ENCODE measurements around the gene AKR1B15. TPM values are rescaled to one million over a fixed set of nuclear protein-coding genes. Genes with fewer than 3 reads are reported as not detected.

AKR1B15 gene
- polyA plus RNA-seq, 1 experiment = 0.10 TPM

DNA sequence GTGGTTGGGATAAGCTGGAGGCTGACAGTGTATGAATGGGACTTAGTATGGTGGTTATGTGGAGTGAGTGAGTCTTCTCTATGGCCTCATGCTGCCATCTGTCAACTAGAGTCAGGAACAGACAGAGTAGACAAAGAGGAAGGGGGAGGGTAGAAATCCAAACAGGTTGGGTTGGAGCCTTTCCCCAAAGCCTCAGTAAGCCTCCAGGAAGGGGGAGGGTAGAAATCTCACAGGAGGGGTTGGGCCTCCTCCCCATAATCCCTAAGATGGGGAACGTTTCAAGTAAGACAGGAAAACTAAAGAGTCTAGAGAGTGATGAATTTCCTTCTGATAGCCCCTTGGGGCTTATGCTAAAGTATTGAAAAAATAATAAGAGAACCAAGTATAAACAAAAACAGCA, 2.0 kb upstream of the AKR1B15 start:
- H3K27me3 ChIP-seq (ENCODE audit: control insufficient read depth, insufficient read depth, low read length) = peaks cover 24% of the 10 kb centered on the region
- H3K4me3 ChIP-seq (ENCODE audit: low read depth, low read length) = no peak overlapping the region
- no peak for DNase-seq (ENCODE audit: low read depth, low spot score)
- no peak overlapping the region for H3K27ac ChIP-seq (ENCODE audit: low read depth, low read length)
- POLR2A ChIA-PET = no interaction called here
- H3K9me3 ChIP-seq (ENCODE audit: control insufficient read depth, insufficient read depth, low read length) = no peaks in the 10 kb centered on the region
- TF ChIP-seq, protein P1, sequence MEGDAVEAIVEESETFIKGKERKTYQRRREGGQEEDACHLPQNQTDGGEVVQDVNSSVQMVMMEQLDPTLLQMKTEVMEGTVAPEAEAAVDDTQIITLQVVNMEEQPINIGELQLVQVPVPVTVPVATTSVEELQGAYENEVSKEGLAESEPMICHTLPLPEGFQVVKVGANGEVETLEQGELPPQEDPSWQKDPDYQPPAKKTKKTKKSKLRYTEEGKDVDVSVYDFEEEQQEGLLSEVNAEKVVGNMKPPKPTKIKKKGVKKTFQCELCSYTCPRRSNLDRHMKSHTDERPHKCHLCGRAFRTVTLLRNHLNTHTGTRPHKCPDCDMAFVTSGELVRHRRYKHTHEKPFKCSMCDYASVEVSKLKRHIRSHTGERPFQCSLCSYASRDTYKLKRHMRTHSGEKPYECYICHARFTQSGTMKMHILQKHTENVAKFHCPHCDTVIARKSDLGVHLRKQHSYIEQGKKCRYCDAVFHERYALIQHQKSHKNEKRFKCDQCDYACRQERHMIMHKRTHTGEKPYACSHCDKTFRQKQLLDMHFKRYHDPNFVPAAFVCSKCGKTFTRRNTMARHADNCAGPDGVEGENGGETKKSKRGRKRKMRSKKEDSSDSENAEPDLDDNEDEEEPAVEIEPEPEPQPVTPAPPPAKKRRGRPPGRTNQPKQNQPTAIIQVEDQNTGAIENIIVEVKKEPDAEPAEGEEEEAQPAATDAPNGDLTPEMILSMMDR (IDR thresholded peaks at IDR 0.05; ENCODE audit: low read depth, low read length) = no peak
- CTCF ChIA-PET = interaction anchor here (0.5 to 5.8 kb wide), 37 partner anchors 8 to 404 kb away, joined by 3 to 73 read pairs (median 5); partner anchors contain the start of gene AKR1B10

DNA sequence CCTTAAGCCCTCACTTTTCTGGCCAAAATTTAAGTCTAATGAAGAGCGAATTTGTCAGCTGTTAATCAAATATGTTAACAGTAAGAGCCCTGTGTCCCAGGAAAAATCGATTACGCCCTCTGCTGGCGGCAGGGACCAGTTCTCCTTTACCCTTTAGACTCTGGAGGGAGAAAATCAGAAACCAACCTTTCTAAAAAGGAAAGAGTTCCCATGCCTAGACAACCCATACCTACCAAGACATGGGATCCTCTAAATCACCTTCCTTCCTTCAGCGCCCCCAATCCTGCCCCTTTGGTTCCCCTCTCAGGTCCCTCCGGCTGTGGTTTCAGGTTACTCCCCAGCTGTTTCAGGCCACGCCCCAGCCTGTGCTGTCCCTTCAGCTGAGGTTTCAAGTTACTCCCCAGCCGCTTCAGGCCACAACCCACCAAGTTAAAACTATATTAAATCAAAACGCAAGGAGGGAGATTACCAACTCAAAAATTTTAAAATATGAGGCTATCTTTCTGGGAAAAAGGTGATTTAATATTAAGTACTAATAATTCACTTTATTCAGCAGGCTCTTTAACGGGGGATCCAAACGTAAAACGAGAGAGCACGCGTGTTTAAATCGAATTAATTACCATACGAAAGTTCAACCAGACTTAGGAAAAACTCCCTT, 1.4 kb upstream of the AKR1B15 start:
- Histone ChIP-seq H3K27me3 (ENCODE audit: control insufficient read depth, insufficient read depth, low read length) (peaks cover 21% of the 10 kb centered on the region), H3K9me3 (ENCODE audit: control insufficient read depth, insufficient read depth, low read length) (no peaks in the 10 kb centered on the region), H3K4me3 (ENCODE audit: low read depth, low read length) (peak overlapping the region; percentile 65), H3K27ac (ENCODE audit: low read depth, low read length) (peak overlapping the region; percentile 21)
- no peak for DNase-seq (ENCODE audit: low read depth, low spot score)
- CTCF ChIA-PET = interaction anchor here (0.5 to 5.8 kb wide), 43 partner anchors 8 to 537 kb away, joined by 3 to 73 read pairs (median 4); partner anchors contain the start of gene AKR1B10
- POLR2A ChIA-PET = no interaction called here
- TF ChIP-seq, protein P1 (IDR thresholded peaks at IDR 0.05; ENCODE audit: low read depth, low read length) = peak; percentile 93

DNA sequence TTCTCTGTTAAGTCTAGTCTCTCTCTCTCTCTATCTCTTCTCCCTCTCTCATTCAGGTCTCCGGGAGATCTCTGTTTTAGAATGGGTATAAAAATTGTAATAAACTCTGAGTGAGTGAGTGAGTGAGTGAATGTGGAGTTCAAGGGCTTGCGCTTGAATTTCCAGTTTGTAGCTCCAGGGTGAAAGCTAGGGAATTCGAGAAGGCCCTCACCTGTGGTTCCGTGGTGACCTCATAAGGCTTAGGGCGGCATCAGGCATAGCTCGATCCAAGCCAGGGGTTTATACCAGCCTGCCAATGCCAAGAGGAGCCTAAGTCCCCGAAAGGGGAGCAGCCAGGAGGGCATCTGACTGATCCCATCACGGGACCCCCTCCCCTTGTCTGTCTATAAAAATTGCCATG, 456 bp downstream of the AKR1B15 start:
- Histone ChIP-seq H3K9me3 (ENCODE audit: control insufficient read depth, insufficient read depth, low read length) (no peaks in the 10 kb centered on the region), H3K27me3 (ENCODE audit: control insufficient read depth, insufficient read depth, low read length) (peaks cover 22% of the 10 kb centered on the region), H3K4me3 (ENCODE audit: low read depth, low read length) (no peak overlapping the region), H3K27ac (ENCODE audit: low read depth, low read length) (no peak overlapping the region)
- DNase-seq (ENCODE audit: low read depth, low spot score) = no peak
- ChIA-PET CTCF (interaction anchor here (0.5 to 5.8 kb wide), 2 partner anchors 53 to 116 kb away, joined by 5 to 73 read pairs; no protein-coding TSS in a partner anchor), POLR2A (no interaction called here)
- TF ChIP-seq, protein P1 (IDR thresholded peaks at IDR 0.05; ENCODE audit: low read depth, low read length) = no peak

DNA sequence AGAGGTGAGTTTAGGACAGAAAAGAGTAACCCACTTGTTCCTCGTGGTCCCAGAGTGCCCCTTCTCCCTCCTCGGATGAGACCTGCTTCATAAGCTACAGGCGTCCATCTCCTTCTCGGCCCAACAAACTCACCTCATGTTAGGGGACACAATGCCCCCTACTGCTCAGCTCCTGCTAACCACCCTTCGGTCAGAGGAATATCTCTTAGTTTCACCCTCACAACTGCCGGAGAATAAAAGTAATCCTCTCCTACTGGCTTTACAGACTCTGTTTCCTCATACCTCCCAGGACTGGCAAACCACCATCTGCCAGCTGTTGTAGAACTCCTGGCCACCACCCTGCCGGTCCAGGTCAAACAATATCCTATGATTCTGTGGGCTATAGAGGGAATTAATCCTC, 3.2 kb downstream of the AKR1B15 start:
- no peak for DNase-seq (ENCODE audit: low read depth, low spot score)
- ChIA-PET POLR2A (interaction anchor here (0.6 kb wide), 1 partner anchor 77 kb away, joined by 3 read pairs; no protein-coding TSS in a partner anchor), CTCF (interaction anchor here (0.7 to 2.4 kb wide), 5 partner anchors 9 to 119 kb away, joined by 3 to 14 read pairs (median 3); no protein-coding TSS in a partner anchor)
- H3K27me3 ChIP-seq (ENCODE audit: control insufficient read depth, insufficient read depth, low read length) = peaks cover 25% of the 10 kb centered on the region
- no peak overlapping the region for H3K4me3 ChIP-seq (ENCODE audit: low read depth, low read length)
- TF ChIP-seq, protein P1 (IDR thresholded peaks at IDR 0.05; ENCODE audit: low read depth, low read length) = peak; percentile 52
- no peak overlapping the region for H3K27ac ChIP-seq (ENCODE audit: low read depth, low read length)
- H3K9me3 ChIP-seq (ENCODE audit: control insufficient read depth, insufficient read depth, low read length) = no peaks in the 10 kb centered on the region; the same call in 1 of the 2 replicates

DNA sequence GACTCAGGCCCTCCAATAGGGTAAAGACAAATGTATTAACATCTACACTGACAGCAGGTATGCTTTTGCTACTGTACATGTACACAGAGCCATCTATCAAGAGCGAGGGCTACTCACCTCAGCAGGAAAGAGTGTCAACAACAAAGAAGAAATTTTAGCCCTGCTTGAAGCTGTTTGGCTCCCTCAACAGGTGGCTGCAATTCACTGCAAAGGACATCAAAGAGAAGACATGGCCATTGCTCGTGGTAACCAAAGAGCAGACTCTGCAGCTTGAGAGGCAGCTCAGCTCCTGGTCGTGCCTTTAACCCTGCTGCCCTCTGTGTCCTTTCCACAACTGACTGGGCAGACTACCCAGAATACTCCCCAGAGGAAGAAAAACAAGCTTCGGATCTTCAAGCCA, 5.1 kb downstream of the AKR1B15 start:
- TF ChIP-seq, protein P1 (IDR thresholded peaks at IDR 0.05; ENCODE audit: low read depth, low read length) = no peak
- H3K27ac ChIP-seq (ENCODE audit: low read depth, low read length) = no peak overlapping the region
- no peaks in the 10 kb centered on the region; the same call in 1 of the 2 replicates for H3K9me3 ChIP-seq (ENCODE audit: control insufficient read depth, insufficient read depth, low read length)
- ChIA-PET CTCF (interaction anchor here (0.8 to 2.0 kb wide), 3 partner anchors 40 to 132 kb away, joined by 4 to 10 read pairs (median 4); no protein-coding TSS in a partner anchor), POLR2A (interaction anchor here (1.4 kb wide), 1 partner anchor 49 kb away, joined by 3 read pairs; no protein-coding TSS in a partner anchor)
- no peak for DNase-seq (ENCODE audit: low read depth, low spot score)
- peaks cover 25% of the 10 kb centered on the region for H3K27me3 ChIP-seq (ENCODE audit: control insufficient read depth, insufficient read depth, low read length)
- H3K4me3 ChIP-seq (ENCODE audit: low read depth, low read length) = no peak overlapping the region

Measured in AG04450 (cell line).